NK-92 (cell line): ENCODE results near the gene MIAT.

Experiments
- DNase-seq: peaks from one replicate; lab custom pipeline; 2025; ENCODE audit not compliant: unreplicated experiment; lab: John Stamatoyannopoulos, UW

The MIAT gene

DNA sequence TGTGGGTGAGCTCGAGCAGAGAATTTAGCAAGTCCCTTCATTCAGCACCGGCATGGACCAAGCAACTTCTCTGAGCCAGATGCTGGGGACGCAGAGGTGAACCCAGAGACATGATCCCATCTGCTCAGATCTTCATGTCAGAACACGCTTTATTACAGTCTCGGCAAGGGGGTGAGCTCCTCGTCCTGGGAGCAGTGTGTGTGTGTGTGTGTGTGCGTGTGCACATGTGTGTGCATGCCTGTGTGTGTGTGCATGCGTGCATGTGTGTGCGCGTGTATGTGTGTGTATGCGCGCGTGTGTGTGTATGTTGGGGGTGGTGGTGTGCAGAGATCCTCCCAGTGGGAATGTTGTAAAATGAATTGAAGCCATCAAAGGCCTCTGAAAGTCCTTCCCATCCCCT is 9.8 kb downstream of the MIAT start:
- no peak for DNase-seq

DNA sequence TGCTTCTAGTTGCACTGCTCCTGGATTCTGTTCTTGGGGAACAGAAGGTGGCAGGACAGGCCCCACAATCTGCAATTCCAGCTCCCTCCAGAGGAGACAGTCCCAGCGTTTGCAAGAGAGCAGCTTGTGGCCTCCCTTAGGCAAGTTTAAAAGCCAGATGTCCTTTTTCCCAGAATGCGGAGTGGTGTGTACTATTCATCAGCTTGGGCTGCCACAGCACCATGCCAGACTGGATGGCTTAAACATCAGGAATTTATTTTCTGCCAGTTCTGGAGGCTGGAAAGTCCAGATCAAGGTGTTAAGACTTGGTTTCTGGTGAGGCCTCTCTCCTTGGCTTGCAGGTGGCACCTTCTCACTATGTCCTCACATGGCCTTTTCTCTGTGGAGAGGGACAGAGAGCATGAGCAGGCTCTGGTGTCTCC is 11.7 kb downstream of the MIAT start:
- no peak for DNase-seq

DNA sequence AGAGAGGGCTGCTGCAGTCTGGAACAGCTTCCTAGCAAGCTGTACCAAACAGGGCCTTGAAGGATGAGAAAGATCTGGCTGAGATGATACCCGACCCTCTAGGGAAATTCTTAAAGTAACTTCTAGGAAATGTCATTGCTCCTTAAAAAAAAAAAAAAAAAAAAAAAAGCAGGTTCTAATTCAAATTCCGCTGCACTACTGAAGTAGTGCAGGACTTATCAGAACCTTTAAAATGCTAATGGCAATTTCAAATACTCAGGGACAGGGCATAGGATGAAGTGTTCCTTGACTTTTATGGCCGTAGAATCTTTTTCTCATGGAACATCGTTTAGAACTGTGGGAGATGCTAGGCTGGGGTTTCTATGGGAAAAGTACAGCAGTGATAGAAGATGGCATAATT is 13.1 kb downstream of the MIAT start:
- no peak for DNase-seq

DNA sequence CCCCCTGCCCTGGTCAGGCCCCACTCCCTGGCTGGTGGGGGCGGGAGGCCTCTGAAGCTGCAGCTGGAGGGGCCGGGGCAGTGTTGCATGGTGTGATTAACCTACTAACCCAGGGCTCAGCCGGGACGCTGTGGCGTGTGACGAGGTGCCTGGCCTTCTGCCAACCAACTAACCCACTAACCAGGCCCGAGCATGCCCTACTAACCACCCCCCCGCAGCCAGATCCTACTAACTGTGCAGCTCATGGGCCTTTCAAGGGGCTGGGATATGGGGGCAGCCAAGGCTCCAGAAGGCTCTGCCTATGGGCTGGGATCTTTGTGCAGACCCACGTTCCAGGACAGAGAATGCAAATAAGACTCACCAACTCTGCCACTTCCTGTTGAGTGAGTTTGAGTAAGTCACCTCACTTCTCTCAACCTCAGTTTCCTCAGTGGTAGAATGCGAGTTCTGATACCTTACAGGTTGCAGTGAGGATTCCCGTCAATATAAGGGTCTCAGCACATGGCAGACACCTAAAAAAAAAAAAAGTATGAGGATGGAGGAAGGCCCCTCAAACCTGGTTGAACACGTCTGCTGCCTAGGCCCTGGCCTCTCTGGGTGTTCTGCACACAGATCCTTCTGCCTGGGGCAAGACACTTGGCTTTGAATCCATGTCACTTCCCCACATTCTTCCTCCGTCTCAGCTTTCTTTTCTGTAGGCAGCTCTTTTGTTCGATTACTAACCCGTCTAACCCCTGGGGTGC is 14.1 kb downstream of the MIAT start:
- no peak for DNase-seq

DNA sequence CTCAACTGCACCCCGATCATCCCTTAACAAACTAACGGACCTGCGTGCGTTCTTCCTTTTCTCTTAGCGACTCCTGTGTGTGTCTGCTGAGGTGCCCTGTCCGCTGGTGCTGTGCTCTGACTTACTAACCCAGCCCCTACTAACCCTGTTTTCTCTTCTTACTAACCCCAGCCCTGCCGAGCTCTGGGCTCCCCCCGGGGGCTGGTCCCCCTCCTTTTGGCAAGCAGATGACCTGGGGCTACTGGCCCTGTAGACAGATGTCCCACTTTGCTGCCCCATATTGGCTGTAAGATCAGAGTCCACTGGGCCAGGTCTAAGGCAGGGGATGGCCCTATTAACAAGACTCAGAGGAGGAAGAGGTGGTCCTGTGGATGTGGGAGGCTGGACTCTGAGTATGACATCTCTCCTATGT is 14.7 kb downstream of the MIAT start:
- DNase-seq: no peak

DNA sequence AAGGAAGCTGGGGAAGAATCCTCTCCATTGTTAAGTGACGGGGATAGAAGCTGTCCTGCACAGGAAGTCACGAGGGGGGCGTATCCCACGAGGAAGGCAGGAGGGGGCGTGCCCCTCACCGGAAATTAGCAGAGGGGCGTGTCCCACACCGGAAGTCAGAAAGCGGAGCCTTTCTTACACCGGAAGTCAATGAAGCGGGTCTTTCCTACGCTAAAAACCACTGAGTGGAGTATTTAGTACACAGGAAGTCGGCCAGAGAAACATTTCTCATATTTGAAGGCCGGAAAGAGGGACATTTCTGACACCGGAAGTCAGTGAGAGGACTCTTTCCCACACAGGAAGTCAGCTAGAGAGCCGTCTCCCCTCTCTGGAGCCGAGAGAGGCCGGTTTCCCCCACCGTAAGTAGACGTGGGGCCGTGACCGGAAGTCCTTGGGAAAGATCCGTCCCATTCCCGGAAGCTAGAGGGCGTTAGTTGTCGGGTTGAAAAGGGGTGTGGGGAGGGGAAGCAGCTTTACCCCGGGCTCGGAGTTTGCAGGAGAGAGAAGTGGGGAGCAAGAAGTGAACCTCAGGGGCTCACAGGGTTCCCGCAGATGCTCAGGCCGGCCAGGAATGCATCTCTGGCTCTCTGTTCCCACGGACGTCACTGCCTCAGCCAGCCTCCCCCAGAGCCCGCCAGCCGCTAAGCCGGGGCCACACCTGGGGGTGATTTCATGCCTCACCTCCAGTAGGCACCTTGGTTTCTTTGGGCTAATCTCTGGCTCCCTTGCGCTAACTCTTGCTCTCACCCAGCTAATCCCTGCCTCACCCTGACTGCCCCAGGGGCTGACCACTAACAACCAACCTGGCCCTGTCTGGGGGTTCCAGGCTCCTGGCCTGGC is 15.4 kb downstream of the MIAT start:
- DNase-seq: peak; percentile 57

DNA sequence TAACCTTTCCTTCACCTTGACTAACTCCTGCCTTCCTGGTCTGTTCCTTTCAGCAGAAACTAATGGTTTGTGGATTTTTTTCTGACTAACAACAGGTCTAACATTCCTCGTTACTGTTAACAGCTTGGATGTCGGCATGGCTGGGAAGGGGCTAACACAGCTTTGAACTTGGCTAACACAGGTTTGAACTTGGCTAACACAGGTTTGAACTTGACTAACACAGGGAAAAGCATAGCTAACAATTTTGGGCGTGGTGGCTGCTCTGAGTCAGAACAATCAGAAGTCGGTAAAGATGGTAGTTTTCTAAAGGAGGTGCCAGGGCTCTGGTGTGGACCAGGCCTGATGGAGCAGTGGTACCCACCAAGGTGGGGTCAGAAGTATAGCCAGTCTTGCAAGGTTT is 16.1 kb downstream of the MIAT start:
- no peak for DNase-seq

DNA sequence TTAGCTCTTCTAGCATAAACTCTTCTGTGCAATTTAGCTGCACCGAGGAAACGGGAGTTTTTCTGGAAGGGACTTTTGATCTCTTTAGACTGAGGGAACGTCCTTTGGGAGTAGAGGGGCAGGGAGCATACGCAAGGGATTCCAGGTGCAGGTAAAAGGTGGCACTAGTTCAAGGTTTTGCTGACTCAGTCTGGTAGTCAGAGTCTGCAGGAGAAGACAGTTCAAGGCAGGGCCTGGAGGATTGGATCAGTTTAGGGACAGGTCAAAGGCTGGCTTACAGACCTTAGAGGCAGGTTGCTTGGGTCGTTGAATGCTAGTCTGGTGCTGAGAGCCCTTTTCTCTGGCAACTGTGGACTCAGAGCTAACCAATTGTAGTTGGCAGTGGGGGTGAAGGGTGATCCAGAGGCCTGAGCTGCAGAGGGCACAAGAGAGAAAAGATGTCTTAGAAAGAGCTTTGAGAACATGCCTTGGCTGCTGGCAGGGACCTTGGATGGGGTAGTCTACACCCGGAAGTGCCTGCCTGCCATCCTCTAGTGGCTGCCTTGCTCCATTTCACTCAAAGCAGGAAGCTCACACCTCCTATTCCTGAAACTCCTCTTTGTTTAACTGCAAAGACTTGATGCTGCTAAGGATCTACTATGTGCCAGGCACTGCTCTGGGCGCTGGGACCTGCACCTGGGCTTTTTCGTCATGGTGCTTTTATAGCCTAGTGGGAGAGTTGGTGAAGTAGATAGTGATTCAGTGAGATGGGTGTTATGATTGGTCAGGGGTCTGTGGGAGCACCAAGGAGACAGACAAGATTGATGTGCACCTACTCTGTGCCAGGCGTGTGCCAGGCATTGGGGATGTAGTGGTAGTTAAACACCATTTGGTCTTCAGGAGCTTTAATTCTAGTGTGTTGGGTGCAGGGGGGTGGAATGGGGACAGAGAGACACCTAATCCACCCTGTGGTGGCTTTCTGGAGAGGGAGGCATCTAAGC is 17.1 kb downstream of the MIAT start:
- no peak for DNase-seq

DNA sequence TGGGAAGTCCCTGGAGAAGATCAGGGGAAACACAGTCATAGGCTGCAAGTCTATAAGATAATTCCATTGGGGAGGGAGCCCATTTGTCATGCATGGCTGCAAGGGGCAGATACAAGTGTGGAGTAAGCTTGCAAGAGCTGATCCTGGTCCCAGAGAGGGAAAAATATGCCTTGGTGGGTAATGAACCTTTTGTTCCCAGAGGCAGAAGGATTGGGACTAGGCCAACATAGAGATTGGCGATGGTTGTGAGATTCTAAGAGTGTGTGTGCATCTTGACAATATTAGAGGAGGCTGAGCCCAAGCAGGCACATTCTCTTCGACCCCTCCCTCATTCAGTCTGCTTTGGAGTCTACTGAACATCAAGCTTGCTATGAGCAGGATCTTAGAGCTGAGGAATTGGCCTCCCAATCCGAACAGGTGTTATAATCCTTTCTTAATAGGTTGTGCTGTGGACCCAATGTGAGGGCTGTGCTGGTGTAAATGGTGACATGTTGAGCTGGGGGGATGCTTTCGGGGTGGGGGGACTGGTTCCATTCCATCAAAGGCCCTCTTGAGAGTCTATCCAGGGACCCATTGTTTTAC is 18.4 kb downstream of the MIAT start:
- no peak for DNase-seq

DNA sequence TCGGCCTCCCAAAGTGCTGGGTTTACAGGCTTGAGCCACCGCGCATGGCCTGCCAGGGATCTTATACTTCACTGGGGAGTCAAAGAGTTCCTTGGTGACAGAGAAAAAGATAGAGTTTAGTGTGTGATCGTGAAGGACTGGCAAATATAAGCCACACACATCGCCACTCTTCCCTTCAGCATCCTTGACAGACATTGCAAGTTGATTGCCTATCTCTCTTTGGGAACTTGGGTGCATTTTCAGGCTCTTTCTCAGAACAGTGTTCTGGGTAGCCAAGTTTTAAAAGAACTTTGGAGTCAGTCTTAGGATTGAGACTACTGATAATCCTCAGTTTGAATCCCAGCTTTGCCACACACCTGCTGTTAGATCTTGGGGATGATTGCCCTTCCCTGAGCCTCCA is 19.8 kb downstream of the MIAT start:
- no peak for DNase-seq

DNA sequence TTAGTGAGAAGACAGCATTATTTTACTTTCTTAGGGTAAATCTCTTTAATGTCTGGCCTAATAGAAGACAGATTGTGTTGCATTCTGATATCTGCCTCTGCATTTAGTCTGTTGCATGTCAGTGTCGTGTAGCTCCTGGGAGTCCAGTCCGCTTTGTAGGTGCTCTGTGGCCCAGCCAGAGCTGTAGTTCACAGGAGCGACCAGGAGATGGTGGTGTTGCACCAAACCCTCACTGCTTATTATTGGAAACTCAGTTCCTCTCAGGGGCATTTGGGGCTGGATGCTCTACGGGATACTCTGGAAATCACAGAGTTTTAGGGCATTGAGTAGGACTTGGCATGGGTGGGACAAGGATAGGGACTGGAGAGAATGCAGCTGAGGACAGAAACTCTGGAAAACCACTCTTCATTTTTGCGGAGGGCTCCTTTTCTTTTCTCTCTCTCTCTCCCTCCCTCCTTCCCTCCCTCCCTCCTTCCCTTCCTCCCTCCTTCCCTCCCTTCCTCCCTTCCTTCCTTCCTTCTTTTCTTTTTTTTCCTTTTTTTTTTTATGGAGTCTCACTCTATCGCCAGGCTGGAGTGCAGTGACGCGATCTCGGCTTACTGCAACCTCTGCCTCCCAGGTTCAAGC is 21.7 kb downstream of the MIAT start:
- DNase-seq: no peak

DNA sequence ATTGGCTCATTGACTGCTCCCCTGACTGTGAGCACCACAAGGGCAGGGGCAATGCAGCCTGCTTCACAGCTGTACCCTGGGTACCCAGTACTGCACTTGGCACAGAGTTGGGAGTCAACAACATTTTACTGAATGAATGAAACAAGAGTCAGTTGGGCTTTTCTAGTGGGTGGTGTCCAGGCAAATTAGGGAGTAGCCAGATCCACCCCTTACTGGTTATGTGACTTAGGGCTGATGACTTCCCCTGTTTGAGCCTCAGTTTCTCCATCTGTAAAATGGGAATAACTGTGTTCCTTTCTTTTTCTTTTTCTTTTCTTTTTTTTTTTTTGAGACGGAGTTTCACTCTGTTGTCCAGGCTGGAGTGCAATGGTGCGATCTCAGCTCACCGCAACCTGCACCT is 23.1 kb downstream of the MIAT start:
- DNase-seq: no peak

DNA sequence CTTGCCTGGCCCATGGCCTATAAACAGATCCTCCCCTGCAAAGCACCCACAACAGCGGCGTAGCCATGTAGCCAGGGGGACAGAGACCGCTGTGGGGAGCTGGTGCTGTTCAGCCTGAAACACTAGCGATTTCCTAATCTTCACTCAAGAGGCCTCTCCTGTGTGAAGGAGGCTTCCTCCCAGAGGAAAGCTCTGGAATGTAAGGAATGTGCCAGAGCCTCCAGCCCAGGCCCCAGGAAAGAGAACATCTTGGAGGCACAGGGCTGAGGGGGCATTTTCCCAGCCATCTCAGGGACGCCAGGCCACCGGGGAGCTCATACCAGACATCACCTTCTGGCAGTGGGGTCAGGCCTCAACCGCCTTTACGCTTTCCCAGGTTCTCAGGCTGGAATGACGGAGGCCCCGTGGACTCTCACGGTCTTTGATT is 24.0 kb downstream of the MIAT start:
- no peak for DNase-seq

DNA sequence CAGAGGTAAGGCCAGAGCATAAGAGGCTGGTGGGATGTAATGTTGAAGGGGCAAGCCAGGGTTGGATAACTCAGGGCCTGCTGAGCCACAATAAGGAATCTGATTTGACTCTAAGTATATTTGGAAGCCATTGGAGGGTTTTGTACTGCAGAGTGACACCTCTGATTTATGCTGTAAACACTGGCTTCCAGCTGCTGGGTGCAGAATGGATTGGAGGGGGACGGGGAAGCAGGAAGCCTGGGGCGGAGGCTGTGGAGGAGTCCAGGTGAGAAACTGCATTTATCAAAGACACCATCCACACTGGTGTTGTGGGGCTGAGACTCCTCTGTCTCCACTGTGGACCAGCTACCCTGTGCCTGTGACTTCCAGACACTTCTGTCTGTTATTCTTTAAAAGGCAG is 26.8 kb downstream of the MIAT start:
- no peak for DNase-seq

DNA sequence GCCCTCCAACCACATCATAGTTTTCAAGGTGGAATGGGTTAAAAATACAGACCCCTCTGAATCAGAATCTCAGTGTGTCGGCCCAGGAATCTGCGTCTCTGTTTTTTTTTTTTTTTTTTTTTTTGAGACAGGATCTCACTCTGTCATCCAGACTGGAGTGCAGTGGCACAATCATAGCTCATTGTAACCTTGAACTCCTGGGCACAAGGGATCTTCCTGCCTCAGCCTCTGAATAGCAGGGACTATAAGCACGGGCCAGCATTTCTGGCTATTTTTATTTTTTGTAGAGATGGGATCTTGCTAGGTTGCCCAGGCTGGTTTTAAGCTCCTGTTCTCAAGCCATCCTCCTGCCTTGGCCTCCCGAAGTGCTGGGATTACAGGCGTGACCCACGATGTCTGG is 28.2 kb downstream of the MIAT start:
- DNase-seq: no peak

DNA sequence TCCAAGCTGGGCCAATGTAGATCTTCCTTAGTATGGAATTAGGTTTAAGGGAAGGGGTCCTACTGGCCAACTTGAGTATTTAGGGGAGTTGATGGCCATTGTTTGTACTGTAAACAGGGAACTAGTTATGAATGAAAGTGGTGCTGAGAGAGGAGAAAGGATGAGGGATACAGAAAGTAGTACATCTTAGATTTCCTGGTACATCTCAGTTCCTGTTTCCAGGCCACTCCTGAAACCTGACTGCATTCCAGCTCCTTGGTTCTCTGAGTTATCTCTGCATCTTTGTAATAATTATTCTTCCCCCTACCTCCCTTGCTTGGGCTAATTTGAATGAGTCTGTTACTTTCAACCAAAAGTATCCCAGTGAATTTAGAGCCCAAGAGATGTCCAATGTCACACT is 30.1 kb downstream of the MIAT start:
- no peak for DNase-seq

DNA sequence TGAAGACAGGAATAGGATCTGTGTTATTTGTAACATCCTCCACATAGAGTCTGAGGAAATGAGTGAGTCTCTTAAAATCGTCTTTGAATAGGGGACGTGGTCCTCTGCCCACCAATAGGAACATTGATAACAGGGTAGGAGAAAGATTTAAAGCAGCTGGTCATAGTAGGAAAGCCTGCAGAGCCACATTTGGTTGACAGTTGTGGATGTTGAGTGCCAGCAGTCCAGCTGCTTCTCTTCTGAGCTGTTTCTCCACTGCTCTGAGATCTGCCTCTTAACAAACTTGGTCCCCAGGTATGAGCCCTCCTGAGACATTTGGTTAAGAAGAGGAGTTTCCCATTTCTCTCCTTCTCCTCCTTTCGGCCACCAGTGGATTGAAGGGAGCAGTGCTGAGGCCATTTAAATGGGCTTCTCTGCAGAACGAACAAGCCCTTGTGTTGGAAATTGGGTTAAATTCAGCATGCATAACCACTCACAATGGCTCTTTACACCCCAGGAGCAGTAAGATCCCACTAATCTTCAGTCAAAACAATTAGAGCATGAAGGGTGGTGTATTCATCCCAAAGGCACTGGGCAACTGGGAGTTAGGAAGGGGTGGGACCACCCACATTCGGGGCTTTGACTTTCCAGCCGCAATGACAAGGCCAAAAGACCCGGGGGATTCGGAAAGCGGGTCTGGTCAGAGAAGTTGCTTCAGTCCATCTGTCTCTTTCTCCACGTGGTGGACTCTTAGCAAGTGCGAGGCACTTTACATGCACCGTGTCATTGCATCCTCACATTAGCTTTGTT is 32.3 kb downstream of the MIAT start:
- no peak for DNase-seq

DNA sequence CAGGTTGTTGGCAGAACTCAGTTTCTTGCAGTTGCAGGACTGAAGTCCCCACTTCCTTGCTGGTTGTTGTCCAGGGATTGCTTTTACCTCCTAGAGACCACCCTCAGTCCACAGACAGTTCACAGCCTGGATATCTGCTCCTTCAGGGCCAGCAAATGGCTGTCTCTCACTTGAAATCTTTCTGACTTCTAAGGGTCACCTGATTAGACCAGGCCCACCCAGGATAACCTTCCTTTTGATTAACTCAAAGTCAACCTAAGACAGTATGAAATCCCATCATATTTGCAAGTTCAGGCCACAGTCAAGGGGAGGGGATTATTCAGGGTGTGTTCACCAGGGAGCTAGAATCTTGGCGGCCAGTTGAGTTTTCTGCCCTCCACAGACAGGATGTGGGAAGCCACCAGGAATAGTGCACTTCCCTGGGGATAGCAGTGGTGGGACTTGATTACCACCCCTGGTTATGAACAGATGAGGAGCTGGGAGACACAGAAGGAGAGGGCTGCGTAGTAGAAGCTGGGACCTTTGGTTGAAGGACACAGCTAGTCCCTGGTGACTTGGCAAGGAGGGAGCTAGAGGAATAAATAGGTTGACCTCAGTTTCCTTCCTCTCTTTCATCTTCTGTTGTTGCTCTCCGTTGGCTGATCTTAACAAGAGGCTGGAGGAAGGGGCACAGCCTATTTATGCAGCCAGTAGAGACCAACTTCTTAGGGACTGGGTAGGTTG is 33.4 kb downstream of the MIAT start:
- no peak for DNase-seq

DNA sequence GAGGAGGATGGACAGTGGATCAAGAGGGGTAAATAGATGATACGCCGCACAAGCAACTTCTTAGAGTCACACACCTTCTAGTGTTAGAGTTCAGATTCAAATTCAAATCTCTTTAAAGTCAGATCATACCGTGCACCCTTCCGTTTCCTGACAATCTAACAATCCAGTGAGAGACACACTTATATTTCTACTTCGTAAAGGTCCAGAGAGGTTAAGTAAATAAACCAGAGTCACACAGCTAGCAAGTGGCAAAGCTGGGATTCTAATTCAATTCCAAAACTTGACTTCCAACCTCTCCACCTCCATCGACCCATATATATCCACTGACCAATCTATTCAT is 34.0 kb downstream of the MIAT start:
- no peak for DNase-seq
